Measurements from ENCODE around the gene WARS2.

- TF ChIP-seq JUND (IDR thresholded peaks at IDR 0.05) (no peak), ZBTB33 (IDR thresholded peaks at IDR 0.05; ENCODE audit: extremely low read depth, insufficient replicate concordance, low read length) (no peak), SP1 (IDR thresholded peaks at IDR 0.05; ENCODE audit: low read depth) (no peak), CTCF (IDR thresholded peaks at IDR 0.05 in 2 of 3, conservative IDR thresholded peaks at IDR 0.05 in 1 of 3; ENCODE audit: borderline replicate concordance in 1 of 3, insufficient read depth in 1 of 3, low read depth in 2 of 3, low read length in 2 of 3) (no peak), POLR2A (IDR thresholded peaks at IDR 0.05; ENCODE audit: borderline replicate concordance, extremely low read depth, insufficient read depth, insufficient read length) (no peak), EZH2 (IDR thresholded peaks at IDR 0.05) (no peak), FOSL1 (IDR thresholded peaks at IDR 0.05; ENCODE audit: low read depth) (no peak), EZH2phosphoT487 (IDR thresholded peaks at IDR 0.05; ENCODE audit: borderline replicate concordance) (no peak), REST (IDR thresholded peaks at IDR 0.05; ENCODE audit: low read depth) (no peak), SRF (IDR thresholded peaks at IDR 0.05; ENCODE audit: low read depth) (no peak), TCF7L2 (IDR thresholded peaks at IDR 0.05; ENCODE audit: borderline replicate concordance, extremely low read depth, insufficient read depth, insufficient read length) (no peak), RAD21 (IDR thresholded peaks at IDR 0.05; ENCODE audit: low read depth) (no peak)
Observed at GRCh38 chr1:119103764-119104163, 36.7 kb downstream of the WARS2 start.
